ENCODE results near the gene COPA.

- TF ChIP-seq SMC3 (IDR thresholded peaks at IDR 0.05; ENCODE audit: low read depth, low read length), result no peak
- TF ChIP-seq EP300 (IDR thresholded peaks at IDR 0.05; ENCODE audit: borderline replicate concordance in 1 of 2, low read depth in 1 of 2, low read length in 1 of 2), result no peak
- no peak for TF ChIP-seq NFIC (IDR thresholded peaks at IDR 0.05; ENCODE audit: borderline replicate concordance)
- TF ChIP-seq TAF1 (IDR thresholded peaks at IDR 0.05; ENCODE audit: borderline replicate concordance, low read depth, low read length), result no peak
- no peak for TF ChIP-seq CTCF (IDR thresholded peaks at IDR 0.05)
- TF ChIP-seq NRF1 (IDR thresholded peaks at IDR 0.05; ENCODE audit: low read depth, low read length), result no peak
- TF ChIP-seq YY1 (IDR thresholded peaks at IDR 0.05; ENCODE audit: low read depth), result no peak
- no peak for TF ChIP-seq POLR2AphosphoS5 (IDR thresholded peaks at IDR 0.05; ENCODE audit: low read depth, low read length)
- no peak for TF ChIP-seq GABPA (IDR thresholded peaks at IDR 0.05; ENCODE audit: low read depth)
- no peak for TF ChIP-seq IRF3 (IDR thresholded peaks at IDR 0.05; ENCODE audit: low read depth, low read length)
Measured at GRCh38 chr1:160353223-160353622, 10.2 kb upstream of the COPA start.
